Activated CD4-positive, alpha-beta T cell treated with anti-CD3 and anti-CD28 coated beads, Interleukin-2, Interleukin-6, amounts not matched to agents 100 ng/mL and 50 ng/mL, durations not matched to agents 16 hours and 8 hours (primary cell): ENCODE measurements around the gene BDH2.

Experiments
- DNase-seq: peaks from one replicate; pipeline ENCODE4 v3.0.0-alpha.2; 2020

BDH2 gene

GRCh38 chr4:103079621-103080020 lies 20.0 kb downstream of the BDH2 start:
- DNase-seq, result no peak

DNA sequence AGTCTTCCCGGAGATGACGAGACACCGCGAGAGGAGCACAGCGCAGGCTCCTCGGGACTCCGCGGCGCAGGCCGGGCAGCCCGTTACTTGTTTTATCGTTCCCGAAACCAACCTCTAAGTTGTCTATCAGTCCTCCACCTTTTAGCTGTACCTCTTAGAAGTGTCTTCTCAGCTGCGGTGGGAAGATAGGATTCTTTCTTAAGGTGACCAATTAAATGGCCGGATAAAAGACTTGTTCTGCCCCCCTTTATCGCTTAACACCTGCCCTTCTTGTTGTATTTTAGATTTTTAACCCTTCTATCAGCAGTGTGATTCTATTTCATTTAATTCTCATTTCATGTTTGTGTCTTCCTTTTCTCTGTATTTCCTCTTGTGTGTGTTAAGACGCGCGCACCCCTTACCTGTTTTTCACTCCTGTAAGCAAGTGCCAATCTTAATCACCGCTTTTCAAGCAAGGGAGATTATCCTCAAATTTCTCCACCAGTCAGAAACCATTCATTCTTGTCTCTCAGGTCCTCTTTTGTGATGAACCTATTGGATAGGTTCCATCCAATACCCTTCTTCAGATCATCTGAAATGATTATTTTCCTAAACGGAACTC lies 22.8 kb downstream of the BDH2 start, which contains the start of gene SLC9B2:
SLC9B2 (minus strand) TSS at position 15 of the 601 bp plus-strand sequence. CDS start 9,211 bp downstream, outside the sequence.
- DNase-seq, result peak; percentile 23

DNA sequence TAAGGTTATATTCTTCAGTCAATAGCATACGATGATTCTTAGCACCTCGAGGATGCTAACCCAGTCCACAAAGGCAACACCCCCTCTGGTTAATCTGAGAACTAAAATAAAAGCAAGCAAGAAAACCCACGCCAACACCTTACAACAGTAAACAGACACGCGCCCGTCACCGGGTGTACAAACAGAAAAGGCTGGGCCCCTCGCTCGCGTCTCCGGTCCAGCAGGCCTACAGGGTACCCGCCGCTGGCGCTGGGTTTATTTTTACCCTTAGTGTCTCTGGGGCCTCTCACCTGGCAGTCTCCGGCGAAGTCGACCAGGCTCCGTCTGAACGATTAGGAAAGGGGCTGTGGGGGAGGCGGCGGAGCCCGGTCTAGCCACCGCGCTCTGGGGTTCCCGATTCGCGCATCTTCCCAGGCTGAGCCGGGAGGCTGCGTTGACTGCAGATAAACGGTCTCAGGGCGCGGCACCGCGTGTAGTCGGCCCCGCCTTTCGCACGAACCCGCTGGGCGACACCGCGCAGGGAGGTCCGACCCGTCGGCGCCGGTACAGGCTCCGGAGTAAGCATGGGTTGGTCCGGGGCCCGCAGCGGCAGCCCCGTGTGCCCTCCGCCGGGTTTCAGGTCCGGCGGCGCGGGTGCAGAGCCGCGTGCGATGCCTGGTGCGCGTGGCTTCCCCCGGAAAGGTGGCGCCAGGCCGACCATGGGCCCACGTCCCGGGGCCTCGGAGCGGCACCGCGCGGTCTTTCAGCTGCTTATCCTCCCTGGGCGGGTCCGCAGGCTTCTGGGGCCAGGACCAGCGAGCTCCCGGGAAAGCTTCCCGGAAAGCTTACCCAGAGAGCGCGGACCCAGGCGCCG lies 23.5 kb downstream of the BDH2 start:
- peak; percentile 75 for DNase-seq

DNA sequence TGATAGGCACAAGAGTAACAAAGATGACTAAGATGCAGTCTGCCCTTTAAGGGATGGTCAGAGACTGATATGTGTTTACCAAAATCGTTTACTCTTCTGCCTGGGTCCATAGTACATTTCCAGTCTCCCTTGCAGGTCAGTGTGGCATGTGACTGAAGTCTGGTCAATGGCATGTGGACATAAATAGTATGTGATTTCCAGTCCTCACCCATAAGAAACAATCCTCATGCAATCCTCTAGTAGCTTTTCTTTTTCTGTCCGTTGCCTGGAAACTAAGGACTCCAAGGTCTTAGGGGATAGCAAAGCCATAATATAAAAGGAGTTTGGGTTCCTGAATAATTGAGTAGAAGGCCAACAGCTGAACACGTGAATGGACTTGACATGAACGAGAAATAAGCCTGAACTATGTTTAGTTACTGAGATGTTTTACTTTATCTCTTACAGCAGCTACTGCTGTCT lies 24.2 kb downstream of the BDH2 start:
- no peak for DNase-seq

- DNase-seq, result no peak
Measured at GRCh38 chr4:103074744-103075434, 24.7 kb downstream of the BDH2 start.

GRCh38 chr4:103073792-103074438 lies 25.7 kb downstream of the BDH2 start:
- no peak for DNase-seq

DNA sequence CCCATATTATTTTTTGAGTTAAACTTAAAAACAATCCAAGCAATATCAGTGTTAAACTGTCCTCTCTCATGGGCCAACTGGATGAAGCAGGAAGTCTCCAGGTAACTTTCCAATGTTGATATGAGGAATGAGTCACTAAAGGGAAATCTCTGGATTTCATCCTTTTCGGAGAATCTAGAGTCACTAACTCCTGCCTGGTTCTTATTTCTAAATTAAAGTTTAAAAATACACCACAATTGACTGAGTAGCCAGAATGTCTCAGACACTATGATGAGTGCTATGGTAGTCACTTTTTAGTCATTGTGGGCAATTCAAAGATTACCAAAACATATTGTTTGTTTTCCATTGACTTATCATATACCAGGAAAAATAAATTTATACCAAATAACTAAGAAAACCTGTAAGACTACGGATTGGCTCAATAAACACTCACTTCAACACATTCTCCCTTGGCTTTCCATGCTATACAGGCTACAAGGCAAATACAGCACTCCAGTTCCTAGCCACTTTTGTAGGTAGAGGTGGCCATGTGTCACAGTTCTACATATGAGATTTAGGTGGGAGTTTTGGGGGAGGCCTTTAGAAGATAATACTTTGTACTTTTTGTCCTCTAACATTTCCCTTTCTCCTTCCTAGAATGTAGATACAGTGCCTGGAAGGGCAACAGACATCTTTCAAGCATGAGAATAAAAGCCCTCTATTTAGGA lies 31.6 kb downstream of the BDH2 start:
- DNase-seq, result no peak

GRCh38 chr4:103060453-103061148 lies 39.0 kb downstream of the BDH2 start:
- no peak for DNase-seq

DNA sequence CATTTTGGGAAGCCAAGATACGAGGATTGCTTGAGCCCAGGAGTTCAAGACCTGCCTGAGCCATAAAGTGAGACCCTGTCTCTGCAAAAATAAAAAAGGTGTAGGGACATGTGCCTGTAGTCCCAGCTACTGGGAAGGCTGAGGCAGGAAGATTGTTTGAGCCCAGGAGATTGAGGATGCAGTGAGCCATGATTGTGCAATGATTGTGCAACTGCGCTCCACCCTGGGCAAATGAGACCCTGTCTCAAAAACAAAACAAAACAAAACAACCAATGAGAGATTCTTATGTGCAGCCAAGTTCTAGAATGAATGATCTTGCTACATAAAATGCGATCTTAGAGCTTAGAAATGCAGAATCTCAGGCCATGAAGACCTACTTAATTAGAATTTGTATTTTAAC lies 45.6 kb downstream of the BDH2 start:
- DNase-seq, result no peak

- no peak for DNase-seq
Measured at GRCh38 chr4:103052779-103053178, 46.9 kb downstream of the BDH2 start.

DNA sequence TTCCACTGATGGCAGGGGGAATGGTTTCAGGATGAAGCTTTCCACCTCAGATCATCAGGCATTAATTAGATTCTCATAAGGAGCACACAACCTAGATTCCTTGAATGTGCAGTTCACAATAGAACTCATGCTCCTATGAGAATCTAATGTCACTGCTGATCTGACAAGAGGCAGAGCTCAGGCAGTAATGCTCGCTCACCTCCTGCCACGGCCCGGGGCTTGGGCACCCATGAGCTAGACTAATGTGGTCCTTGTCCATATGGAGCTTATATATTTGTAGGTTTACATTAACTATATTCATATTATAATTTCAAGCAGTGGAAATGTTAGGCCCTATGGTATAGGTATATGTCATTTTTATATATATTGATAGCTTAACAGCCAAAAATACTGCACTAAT lies 47.5 kb downstream of the BDH2 start:
- no peak for DNase-seq

DNA sequence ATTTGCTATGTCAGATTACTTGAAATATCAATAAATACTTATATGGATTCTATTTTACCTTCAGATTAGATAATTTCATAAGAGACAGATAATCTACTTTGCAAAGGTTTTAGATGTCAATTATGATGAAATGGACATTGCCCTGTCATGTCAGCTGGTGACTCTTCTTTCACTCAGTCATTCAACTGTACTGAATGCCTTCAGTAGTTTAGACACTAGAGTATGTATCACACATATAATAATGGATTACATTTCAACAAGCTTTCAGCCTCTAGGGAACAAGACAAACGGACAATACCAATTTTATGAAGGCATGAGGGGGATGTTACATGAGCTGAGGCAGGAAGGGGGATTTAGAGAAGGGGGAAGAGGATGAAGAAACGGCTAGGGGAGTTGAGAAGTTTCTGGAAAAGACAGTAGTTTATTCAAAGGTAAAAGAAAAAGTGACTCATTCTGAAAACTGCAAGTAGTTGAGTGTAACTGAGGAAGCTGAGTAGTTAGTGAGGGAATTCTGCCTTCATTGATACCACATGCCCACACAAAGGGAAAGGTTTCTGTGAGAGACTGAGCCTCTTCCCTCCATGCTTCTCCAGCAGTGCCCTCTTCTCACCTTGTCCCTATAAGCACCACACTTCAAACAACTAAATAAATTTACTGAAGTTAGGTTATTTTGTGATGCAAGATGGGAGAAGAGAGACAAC lies 48.7 kb downstream of the BDH2 start:
- DNase-seq, result peak; percentile 18

- peak; percentile 54 for DNase-seq
Measured at GRCh38 chr4:103046416-103047290, 53.0 kb downstream of the BDH2 start.

- DNase-seq, result no peak
Measured at GRCh38 chr4:103044183-103044582, 55.5 kb downstream of the BDH2 start.

DNA sequence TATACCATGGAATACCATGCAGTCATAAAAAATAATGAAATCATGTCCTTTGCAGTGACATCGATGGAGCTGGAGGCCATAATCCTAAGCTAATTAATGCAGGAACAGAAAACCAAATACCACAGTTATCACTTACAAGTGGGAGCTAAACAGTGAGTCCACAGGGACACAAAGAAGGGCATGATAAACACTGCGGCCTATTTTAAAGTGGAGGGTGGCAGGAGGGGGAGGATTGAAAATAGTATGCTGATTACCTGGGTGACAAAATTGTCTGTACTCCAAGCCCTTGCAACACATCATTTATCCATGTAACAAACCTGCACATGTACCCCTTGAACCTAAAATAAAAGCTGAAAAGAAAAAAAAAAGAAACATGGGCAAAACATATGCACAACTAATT lies 63.5 kb downstream of the BDH2 start:
- DNase-seq, result no peak

GRCh38 chr4:103032574-103032973 lies 67.1 kb downstream of the BDH2 start:
- no peak for DNase-seq

DNA sequence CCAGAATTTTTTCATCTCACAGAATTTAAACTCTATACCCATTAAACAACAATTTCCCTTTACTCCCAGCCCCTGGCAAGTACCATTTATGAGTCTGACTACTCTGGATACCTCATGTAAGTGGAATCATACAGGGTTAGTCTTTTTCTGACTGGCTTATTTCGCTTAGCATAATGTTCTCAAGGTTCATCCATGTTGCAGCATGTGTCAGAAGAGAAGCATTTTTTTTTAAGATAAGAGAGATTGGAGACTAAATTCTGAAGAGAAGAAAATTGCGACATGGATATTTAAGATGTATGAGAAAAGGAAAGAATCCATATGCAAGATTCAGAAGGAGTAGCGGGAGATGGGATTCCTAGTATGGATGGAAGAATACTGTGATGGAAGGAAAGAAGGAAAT lies 68.8 kb downstream of the BDH2 start:
- DNase-seq, result no peak

DNA sequence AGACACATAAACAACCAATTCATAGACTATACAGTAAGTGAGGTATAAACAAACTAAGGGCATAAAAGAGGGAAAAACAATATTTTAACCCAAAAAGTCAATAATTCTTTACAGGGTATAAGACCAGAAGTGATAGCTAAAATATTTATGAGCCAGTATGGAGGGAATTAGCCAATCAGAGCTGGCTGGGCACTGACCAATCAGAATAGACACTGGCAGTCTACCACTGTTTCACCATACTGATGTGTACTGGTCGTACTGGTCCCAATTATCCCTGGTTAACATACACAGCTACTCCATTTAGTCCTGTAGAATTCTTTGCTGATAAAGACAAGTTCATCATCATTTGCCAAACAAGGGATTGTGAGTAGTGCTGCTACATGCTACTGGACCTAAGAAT lies 70.3 kb downstream of the BDH2 start:
- DNase-seq, result no peak
